TTC549 (cell line): ENCODE results near the gene PITPNB.

Experiments
- FAIRE-seq: peaks from 2 replicates; lab custom pipeline; 2012; peaks lifted over from hg19 to GRCh38; lab: Jason Lieb, UNC

The PITPNB gene

GRCh38 chr22:27878541-27878940, 40.5 kb downstream of the PITPNB start:
- FAIRE-seq = no peak

- FAIRE-seq = no peak
Observed at GRCh38 chr22:27877501-27877900, 41.6 kb downstream of the PITPNB start.

- FAIRE-seq = no peak
Observed at GRCh38 chr22:27876684-27877083, 42.4 kb downstream of the PITPNB start.

DNA sequence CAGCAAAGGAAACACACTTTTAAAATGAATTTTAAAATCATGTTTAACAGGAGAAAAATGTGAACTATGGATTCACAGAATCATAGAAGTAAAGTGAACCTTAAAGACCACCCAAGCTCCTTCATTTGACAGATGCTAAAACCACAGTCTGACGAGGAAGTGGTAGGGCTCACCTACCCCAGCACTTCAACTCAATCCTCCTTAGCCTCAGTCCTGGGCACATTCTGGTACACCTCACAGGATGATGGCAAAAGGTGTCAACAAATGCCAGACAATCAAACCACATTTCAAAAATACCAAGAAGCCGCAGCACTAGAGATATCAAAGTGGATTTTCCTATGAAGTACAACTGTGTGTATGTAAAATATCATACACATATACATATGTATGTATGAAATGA, 43.1 kb downstream of the PITPNB start:
- no peak for FAIRE-seq

GRCh38 chr22:27874764-27875163, 44.3 kb downstream of the PITPNB start:
- FAIRE-seq = no peak

GRCh38 chr22:27874185-27874584, 44.9 kb downstream of the PITPNB start:
- FAIRE-seq = no peak

DNA sequence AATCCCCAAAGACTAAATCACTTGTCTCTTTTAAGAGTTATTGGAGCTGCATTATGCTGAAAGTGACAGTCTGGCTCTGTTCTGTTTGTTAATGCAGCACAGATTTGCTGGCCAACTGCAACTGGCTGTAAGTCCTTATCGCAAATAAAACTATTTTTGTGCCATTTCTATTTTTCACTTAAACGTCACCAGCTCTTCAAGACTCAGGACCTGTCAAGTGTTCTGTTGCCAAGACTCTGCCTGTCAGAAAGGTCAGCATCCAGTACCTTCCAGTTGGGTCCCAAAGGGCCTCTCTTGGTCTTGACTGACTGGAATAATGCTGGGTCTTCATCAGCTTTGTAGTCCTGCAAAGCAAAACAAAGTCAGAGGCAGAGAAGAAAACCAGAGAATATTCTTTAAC, 45.6 kb downstream of the PITPNB start:
- no peak for FAIRE-seq

DNA sequence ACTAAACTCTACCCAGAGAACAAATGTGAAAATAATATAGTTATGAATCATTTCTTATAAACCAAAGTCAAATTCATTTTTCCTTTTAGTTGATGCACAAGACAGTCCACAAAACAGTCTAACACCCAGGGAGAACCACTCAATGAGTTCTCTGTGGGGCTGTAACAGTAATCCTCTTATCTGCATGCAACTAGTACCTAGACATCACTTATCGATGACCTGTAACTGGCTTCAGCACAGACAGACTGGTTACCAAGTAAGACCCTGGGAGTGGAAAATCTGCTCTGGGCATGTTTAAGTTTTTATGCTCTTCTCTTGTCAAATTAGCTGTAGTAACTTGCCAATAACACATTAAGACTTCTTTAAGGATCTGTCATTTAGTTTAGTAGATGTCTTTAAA, 46.6 kb downstream of the PITPNB start:
- FAIRE-seq = no peak

- no peak for FAIRE-seq
Observed at GRCh38 chr22:27871306-27872014, 47.6 kb downstream of the PITPNB start.

GRCh38 chr22:27870234-27871191, 48.5 kb downstream of the PITPNB start:
- FAIRE-seq = no peak

GRCh38 chr22:27868732-27869282, 50.2 kb downstream of the PITPNB start:
- FAIRE-seq = no peak

- FAIRE-seq = no peak
Observed at GRCh38 chr22:27867953-27868731, 50.9 kb downstream of the PITPNB start.

- no peak for FAIRE-seq
Observed at GRCh38 chr22:27867085-27867952, 51.7 kb downstream of the PITPNB start.

DNA sequence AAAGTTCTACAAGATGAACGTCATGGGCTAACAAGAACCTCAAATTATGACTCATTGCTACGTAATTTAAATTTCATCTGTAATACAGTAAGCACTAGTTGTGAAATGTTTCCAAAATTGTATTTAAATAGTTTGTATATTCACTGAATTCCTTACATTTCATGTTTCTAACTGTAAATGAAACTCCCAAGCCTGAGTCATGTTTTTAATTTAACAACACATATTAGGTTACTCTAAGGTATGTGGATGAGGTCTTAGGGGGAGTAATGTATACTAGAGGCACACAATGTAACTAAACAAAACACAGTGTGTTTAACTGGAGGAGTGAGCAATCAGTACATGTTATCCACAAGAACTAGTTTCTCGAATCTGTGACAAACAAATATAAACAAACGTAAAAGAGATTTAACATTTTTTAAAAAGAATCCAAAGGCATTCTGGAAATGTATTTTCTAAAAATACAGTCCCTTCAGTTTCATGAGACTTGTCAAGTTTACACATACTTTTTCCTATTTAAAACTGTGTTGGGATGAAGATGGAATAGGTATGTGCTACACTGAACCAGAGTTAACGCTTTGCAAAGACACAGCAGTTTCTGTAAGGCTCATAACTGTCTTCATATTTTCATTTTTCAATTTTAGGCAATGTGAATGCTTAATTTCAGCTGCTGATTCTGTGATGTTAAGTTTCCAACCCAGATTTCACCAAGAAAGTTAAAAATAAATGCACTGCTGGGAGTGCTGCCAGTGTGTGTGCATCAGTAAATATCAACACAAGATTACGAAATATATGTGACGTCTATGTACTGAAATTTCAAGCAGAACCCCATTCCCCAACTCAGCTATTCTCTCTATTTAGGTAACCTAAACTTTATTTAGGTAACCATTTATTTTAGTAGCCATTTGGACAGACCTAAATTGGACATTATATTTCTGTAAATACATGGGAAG, 52.6 kb downstream of the PITPNB start:
- FAIRE-seq = no peak

- no peak for FAIRE-seq
Observed at GRCh38 chr22:27865496-27865895, 53.6 kb downstream of the PITPNB start.

DNA sequence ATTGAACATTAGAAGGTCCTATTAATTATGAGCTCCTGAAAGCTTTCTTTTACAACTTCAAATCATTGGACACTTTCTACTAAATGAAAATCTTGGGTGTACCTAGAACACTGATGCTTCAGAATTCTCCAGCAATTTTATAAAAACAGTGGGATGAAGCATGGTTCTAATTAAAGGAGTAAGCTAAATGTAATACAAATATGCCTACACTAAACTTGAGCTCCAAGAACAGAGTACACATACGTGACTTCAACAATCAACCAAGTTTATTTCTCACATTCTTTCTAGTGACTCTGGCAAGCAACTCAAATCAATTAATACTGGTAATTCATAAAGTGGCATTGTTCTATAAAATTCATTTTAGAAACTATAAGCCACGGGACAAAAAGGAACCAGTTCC, 55.5 kb downstream of the PITPNB start:
- FAIRE-seq = no peak

GRCh38 chr22:27863001-27863400, 56.1 kb downstream of the PITPNB start:
- FAIRE-seq = no peak

DNA sequence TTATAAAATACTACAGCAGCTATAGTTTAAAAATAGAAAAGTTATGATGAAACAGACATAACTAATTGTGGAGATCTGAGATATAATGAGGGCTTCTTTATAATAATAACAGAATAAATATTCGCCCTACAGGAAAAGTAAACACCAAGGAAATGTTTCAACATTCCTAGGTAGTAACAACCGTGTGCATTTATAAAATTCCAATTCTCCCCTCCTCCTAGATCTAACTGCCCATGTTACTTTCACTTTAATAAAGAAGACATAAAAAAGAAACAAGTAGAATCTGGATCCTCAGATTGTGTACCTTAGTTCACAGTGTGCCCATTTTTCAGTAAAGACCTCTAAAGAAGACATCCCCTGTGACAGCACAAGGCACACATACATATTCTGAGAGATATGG, 59.7 kb downstream of the PITPNB start:
- no peak for FAIRE-seq

GRCh38 chr22:27858626-27859025, 60.4 kb downstream of the PITPNB start:
- FAIRE-seq = no peak

DNA sequence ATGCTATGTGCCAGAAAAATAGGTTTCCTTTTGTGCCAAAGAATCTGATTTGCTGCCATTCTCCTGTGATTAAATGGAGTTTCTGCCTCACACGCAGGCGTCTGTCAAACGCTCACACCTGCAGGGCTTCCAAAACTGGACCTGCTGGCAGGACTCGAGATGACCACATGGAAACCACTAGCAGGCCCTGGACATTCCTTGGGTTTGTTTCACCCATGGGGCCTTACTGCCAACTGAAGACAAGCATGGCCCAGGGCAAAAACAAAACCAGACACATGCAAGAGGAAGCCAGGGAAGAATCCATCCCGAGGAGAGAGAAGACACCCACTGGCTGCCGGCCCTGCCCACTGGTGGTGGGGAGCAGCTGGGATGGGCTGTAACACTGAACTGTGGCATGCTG, 61.6 kb downstream of the PITPNB start:
- FAIRE-seq = no peak
